Left renal pelvis (tissue), 4 donors: Measurements from ENCODE around the gene STARD7. TPM values are rescaled to one million over a fixed set of nuclear protein-coding genes. Genes with fewer than 3 reads are reported as not detected.
"Not testable (repeated sequence)": the region's sequence is repeated elsewhere in the genome, so short reads cannot be mapped to it uniquely, and the experiment has no call there.

Experiments
- DNase-seq, 4 donors: peaks; one replicate each; pipeline ENCODE4 v3.0.0-alpha.2; 2013; ENCODE audit warnings: low read depth in 4 of 4, low spot score in 3 of 4
- polyA plus RNA-seq, 4 donors: library from polyadenylated mRNA; unstranded; fragments of 120-200 nt; gene quantifications; one replicate each; pipeline ENCODE4 v1.2.1, GENCODE V29; 2013; ENCODE audit not compliant: insufficient read length in 4 of 4

STARD7 gene
- polyA plus RNA-seq, 4 donors, result 71.5 to 147 (median 140) TPM

DNA sequence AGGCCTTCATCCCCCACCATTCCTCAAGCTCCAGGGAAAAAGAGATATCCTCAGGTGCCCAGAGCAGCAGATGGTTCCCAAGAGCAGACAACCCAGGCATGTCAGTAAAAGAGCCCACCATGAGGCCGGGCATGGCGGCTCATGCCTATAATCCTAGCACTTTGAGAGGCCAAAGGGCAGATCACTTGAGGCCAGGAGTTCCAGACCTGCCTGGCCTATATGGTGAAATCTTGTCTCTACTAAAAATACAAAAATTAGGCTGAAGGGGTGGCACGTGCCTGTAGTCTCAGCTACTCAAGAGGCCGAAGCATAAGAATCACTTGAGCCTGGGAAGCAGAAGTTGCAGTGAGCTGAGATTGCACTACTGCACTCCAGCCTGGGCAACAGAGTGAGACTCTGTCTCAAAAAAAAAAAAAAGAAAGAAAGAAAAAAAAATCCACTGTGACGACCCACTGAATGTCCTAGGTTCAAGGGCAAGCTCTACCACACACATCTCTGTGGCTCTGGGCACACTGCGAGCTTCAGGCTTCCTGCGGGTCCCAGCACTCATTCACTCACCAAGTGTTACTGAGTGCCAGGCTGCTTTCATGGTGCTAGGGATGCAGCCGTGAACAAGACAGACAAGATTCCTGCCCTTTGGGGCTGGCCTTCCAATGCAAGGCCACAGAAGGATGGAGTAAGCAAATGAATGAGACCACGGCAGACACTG, 56.9 kb downstream of the STARD7 start:
- DNase-seq, result no peak

DNA sequence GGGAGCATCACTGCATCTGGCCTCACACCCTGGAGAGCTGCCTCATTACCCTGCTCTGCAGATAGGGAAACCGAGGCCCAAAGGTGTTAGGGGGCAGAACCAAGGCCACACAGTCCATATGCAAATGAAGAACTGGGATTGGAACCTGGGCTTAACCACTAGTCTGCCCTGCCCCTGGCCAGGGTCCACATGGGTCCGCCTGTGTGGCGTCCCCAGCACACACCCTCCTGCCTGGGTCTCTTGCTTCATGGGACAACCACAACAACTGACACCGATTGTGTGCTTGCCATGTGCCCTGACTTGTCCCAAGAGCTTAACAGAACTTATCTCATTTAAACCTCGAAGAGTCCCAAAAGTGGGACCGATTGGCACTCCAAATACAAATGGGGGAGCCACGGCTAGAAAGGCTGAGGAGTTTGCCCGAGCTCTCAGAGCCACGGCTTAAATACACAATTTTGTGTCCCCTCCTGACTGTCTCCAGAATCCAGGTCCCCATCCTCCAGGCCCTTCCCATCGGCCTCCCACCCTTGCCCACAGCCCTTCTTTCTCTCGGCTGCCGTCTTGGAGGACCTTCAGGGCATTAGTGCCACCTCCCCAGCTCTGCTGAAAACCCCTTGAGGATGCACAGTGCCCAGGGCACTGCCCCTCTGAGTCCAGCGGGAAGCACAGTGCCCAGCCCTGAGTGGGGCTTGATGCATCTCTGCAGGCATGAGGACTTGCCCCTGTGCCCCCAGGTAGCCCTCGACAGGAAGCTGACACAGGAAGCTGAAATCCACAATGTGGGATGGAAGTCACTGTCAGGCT, 57.6 kb downstream of the STARD7 start:
- no peak for DNase-seq

DNA sequence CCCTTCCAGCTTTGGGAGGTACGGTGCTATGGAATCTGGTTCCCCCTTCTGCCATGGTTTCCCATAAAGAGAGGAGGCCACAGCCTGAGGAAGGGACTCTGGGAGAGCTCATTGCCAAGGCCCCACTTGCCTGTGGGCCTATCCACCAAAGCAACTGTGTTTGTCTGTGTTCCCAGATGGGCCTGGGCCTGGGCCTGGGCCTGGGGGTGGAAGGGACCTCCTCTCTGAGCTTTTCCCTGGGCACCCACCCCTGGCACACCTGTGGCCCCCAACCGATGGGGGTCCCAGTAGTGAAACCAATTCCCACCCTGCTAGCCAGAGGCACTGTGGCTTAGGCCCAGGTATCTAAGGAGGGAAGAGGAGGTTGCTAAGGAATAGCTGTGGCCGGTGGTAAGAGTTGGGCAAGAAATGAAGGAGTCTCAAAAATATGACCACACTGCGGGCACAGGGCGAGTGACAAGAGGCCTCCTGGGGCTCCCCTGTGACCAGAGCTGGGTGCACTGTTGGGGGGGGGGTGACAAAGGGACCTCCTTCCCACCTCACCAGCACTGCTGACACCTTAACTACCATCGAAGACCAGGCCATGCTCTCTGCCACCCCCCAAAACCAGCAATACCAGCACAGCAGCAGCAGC, 58.5 kb downstream of the STARD7 start:
- no peak for DNase-seq

DNA sequence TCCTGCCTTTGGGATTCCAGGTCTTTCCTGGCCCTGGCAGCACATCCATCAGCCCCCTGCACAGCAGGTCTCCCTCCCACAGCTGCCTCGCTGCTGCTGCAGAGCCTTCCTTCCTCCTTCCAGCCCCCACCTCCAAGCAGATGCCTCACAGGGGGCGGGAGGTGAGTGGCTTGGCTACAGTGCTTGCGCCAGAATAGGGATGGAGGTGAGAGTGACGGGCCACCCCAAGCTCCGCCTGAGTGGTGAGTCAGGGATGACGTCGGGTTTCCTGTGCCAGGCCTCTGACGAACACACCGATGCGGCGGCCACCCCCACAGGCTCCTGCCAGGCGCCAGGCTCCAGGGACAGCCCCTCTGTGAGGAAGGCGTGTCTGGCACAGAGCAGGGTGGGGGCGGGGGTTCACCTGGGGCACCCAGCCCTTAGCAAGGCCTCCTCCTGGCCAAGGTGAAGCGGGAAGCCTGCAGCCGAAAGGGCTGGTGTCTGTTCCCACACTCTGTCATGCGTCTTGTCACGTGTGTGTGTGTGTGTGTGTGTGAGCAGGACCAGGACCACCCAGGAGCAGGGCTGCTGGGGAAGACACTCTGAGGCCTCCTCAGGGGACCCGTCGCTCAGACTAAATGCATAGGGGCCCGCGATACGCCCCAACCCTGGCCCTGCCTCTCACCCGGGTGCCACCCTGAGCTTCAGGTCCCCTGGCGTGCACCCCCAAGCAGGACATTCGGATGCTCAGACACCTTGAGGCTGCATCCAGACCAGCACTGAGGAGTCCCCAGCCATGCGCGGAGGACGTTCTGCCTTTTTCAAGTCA, 60.0 kb downstream of the STARD7 start:
- DNase-seq, result no peak

DNA sequence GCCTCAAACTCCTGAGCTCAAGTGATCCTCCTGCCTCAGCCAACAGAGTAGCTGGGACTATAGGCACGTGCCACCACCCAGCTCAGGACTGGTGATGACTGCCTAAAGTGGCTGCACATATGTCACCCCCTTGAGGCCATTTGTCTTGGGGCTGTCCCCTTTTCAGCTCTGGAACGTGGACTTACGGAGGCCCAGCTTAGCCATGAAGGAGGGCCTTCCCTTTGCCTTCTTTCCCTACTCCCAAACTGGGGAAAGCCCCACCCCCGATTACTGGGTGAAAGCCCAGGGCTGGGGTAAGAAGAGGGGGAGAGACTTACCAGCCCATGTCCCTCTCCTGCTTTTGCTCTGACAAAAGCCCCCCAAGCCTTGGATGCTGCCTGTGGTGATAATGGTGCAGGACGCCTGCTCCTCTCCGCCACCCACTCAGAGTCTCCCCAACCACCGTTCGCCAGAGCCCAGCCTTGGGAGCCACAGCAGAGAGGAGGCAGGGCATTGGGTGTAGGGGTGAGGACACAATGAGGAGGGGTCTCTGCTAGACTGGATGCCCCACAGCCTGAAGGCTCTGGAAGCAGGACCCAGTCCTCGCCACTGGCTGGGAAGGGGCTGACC, 60.9 kb downstream of the STARD7 start:
- DNase-seq, result no peak

DNA sequence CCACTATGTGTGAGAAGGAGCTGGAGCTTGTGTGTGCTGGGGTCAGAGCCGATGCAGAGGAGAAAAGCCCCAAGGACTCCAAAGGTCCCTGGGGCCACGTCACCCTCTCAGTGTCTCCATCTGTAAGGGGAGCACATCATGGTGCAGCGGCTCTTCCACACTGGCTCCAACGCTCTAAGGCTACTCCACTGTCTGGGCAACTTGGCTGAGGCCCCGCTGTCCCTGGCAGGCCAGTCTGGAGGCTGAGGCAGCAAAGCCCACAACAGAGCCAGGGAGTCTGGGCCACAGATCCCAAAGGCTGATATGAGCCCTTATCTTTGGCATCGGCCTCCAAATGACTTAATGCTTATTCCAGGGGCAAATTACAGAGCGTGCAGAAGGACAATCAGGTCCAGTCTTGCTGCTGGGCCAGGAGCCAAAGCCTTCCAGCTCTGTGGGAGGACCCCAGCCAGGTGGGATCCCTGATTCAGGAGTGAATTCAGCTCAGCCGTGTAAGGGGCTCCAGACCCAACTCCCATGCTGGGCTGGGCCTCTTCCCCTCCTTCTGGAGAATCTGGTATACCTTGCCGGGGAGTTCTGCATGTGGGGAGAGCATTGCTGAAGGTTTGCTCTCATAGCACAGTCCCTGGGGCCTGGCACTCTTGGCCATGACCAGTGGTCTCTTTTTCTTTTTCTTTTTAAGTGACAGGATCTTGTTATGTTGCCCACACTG, 61.6 kb downstream of the STARD7 start:
- no peak for DNase-seq

DNA sequence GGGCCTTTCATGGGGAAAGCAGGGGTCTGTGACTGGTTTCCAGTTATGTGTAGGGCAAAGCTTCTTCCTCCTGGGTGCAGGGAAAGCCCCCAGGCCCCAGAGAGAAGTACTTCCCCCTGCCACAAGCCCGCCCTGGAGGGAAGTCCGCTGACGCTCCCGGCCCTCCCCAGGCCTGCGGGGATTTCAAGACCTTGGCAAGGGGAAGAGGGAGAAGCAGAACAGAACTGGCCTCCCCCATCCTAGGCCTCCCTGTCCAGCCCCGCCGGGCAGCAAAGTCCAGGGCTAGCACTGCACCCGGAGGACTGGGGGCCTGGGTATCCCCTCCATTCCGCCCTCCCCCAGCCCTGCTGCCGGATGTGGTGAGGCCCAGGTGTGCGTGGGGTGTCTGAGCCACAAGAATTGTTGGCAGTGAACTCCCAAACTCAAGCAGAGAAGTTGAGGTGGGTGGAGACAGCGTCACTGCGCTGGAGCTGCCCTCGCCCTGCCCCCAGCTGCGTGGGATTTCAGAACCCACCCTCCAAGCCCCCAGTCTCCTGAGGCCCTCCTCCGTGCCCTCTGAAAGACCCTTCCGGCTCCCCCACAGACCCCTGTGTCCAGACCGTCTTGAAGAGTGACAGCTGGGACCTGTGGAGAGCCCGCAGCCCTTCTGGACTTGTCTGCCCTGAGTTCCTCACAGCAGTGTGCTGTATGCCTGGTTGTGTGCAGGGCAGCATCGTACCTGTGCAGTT, 62.3 kb downstream of the STARD7 start:
- no peak for DNase-seq

DNA sequence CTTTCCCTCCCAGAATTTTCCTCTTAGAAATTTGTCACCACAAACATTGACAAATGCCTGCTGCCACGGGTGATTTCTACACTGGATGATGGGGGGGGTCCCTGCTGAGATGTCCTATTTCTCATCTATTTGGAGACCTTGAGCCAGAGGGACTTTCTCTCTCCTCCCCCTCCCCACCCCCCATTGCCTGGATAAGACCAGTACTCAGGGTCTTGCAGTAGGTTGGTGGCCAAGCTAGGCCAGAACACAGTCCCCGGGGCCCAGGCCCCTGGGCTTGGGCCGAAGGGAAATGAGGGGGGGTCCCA, 62.8 kb downstream of the STARD7 start:
- DNase-seq, result no peak

DNA sequence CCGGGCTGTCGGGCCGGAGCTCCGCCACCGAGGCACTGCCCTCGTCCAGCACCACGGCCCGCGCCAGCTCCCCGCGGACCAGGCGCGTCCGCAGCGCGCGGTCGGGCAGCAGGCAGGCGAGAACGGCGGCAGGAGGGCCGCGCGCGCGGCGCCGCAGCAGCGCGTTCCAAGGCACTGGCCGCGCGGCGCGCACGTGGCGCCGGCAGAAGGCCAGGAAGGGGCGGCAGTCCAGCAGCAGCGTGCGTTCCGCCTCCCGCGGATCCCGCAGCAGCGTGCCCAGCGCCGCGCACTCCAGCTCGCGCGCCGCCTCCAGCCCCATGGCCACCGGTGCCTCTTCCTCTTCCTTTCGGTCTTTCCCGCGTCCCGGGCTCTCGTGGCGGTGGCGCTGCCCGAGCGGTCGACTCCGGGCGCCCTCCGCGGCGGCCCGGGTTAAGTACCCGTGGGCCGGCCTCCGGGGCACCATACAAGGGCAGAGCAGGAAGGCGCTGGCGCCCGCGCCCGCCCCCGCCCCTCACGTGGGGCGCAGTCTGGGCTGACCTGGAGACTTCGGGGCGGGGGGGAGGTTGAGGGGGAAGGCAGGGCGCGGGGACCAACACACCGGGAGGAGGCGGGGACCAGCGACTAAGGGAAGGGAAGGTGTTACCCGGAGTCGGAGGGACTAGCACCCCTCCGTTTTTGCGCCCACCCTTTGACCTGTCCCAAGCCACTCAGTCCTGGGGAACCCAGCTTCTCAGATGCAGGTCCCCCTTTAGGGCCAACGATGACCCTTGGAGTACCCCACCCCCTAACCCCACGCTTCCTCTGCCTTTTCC, 63.4 kb downstream of the STARD7 start, which contains the start of gene DUSP2:
DUSP2 (minus strand) TSS at position 405 of the 812 bp plus-strand sequence; CDS start at position 319, 86 bp downstream.
- no peak for DNase-seq

DNA sequence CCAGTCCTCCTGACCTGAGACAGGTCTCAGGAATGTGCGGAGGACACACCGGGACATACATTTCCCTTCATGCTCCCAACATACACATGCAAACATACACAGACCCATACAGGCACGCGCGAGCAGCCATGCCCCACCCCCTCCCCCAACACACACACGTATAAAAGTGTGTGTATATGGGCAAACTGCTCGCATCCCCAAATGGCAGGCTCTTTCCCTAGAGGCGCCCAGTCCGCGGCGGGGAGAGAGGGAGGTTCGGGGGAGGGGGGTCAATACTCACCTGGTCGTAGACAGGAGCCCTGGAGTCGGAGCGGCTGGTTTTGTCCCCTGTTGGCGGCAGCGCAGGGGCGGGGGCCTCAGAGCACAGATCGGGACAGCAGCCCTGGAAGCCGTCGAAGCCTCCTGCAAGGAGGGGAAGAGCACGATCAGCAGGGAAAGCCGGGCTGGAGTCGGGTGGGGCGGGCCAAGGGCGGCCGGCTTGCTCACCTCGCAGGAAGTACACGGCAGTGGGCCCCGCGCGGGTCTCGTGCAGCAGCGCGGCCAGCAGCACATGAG, 64.1 kb downstream of the STARD7 start:
- DNase-seq, result no peak

DNA sequence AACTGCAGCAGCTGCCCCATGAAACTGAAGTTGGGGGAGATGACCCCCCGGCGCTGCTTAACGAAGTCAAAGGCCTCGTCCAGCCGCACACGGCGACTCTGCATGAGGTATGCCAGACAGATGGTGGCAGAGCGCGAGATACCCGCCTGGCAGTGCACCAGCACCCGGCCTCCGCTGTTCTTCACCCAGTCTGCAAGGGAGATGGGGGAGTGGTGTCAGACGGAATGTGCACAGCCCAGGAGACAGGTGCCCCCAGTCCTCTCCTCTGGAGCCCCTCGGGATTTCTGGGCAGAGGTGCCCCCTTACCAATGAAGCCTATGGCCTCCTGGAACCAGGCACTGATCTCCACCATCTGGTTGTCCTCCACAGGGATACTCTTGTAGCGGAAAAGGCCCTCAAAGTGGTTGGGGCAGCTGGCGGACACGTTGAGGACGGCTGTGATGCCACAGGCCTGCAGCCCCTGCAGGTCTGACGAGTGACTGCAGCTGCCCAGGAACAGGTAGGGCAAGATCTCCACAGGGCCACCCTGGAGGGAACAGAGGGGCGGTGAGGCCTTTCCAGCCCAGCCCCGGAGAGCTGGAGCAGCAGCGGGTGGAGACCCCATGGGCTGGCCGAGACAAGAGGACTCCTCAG, 64.7 kb downstream of the STARD7 start:
- no peak for DNase-seq

DNA sequence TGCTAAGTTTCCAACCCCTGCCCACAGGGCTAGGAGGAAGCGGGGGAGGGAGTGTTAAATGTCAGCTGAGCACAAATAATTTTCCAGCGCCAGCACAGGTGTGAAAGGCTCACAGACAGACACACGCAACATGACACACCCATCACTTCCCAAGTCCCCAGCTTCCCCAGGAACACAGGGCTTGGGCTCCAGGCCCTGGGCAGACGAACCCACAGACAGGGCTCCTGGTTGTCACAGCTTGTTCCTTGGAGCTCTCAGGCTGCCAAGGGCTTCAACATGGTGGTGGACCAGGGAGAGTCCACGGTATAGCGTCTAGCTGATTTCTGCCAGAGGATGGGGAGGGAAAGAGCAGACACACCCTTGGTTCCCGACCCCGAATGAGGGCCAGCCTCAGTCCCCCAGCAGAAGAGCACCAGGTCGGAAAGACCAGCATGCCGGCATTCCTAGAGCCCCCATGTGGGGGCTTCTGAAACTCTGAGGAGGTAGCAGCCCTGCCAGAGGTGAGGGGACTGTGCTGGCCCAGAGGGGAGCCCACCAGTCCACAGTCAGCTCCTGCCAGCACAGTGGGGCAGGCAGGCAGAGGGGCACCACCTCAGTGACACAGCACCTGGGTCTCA, 65.3 kb downstream of the STARD7 start:
- no peak for DNase-seq

DNA sequence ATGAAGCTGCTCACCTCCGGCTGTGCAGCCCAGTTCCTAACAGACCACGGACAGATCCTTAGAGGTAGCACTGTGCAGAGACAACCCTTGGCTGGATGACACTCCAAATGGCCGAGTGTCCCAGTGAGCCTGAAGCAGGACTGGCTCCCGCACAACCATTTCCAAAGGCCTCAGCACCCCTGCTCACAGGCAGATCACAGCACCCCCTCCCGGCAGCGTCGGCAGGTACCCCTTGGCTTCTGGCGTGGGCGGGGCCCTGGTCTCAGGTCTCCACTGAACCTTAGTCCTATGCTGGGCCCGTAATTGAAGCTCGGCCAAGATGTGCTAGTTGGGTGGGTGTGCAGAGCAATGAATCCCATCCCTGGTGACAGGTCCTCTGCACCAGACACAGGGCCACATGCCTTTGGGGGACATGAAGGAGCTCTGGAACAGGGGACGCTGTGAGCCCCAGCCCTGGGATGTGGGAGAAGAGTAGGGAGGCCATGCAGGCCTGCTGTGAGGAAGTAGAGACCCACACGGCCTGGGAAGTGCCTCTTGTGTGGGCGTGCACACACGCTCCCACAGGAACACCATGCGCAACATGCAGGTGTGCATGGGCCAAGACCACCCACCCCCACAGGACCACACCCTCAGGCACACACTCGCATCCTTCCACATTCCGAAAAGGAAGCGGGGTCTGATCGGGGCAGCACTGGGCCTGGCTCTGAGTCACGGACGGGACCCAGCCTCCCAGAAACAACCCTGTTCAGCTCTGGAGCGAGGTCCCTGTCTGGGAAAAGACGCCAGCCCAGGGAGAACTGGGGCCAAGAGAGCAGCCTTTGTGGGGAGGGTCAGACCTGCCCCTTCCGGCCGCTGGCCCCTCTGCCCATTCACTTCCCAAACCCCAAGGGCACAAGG, 66.2 kb downstream of the STARD7 start:
- no peak for DNase-seq

DNA sequence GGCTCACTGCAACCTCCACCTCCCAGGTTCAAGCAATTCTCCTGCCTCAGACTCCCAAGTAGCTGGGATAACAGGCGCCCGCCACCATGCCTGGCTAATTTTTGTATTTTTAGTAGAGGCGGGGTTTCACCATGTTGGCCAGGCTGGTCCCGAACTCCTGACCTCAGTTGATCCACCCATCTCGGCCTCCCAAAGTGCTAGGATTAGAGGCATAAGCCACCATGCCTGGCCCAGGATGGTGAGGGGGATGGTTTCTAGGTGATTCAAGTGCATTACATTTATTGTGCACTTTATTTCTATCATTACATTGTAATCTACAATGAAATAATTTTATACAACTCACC, 67.0 kb downstream of the STARD7 start:
- DNase-seq, result not testable (repeated sequence)

DNA sequence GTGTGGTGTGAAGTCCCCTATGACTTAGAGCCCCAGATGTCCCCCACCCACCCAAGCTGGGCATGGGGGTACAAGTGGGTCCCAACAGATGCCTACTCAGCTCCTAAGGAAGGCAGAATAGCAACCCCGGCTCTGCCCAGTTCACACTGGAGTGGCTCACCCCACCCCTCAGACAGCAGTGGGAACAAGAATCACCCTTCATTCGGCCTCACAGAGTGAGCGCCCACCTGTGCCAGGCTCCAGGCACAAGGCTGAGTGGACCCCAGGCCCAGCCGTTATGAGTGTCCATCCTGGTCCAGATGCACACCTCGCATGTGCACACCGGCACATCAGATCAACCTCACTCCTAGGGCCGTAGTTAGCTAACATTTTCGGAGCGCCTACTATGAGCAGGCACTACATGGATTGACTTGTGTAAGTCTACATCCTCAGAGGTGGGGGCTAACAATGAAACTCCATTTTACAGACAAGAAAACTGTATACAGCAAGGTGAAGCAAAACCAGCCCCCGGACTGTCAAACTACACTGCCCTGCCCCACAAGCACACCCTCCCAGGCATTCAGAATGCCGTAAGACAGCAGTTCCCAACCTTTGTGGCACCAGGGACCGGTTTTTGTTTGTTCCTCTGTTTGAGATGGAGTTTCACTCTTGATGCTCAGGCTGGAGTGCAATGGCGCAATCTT, 67.5 kb downstream of the STARD7 start:
- DNase-seq, result no peak
